OCI-LY3 (cell line): ENCODE measurements around the gene NEK9.

Experiments
- H2AFZ ChIP-seq: fragments of 200-600, 300-600 bp; shearing (Covaris generic); 2 replicates; pipeline ENCODE4 v1.6.0; 2014; ENCODE audit warnings: antibody characterized with exemption, low read depth, low read length
- H3K27ac ChIP-seq: fragments of 200-600, 300-600 bp; sonication (generic); 2 replicates; pipeline ENCODE4 v1.5.1; 2014; ENCODE audit warnings: mild to moderate bottlenecking, low read length, moderate library complexity, mixed read lengths
- H3K27me3 ChIP-seq: fragments of 200-600, 300-600 bp; sonication (generic); 2 replicates; pipeline ENCODE4 v1.6.1; 2014; ENCODE audit warnings: low read depth, low read length, mixed read lengths
- H3K36me3 ChIP-seq: fragments of 200-600, 300-600 bp; sonication (generic); replicated peaks from 2 replicates; pipeline ENCODE3; 2014; ENCODE audit warnings: low read depth, low read length, mixed read lengths
- H3K4me1 ChIP-seq: fragments of 300-600, 200-600 bp; sonication (generic); 2 replicates; pipeline ENCODE4 v1.6.1; 2014; ENCODE audit warnings: low read length, mixed read lengths
- H3K4me2 ChIP-seq: fragments of 200-600, 300-600 bp; sonication (generic); 2 replicates; pipeline ENCODE4 v1.6.1; 2014; ENCODE audit warnings: low read length, mixed read lengths
- H3K4me3 ChIP-seq: fragments of 300-600, 200-600 bp; sonication (generic); 2 replicates; pipeline ENCODE4 v1.5.1; 2014; ENCODE audit warnings: antibody characterized with exemption, mild to moderate bottlenecking, low read length, moderate library complexity
- H3K79me2 ChIP-seq: fragments of 300-600, 200-600 bp; shearing (Covaris generic); 2 replicates; pipeline ENCODE4 v1.6.1; 2014; ENCODE audit warnings: mild to moderate bottlenecking, low read length, mixed read lengths
- H3K9ac ChIP-seq: fragments of 300-600, 200-600 bp; shearing (Covaris generic); 2 replicates; pipeline ENCODE4 v1.6.0; 2014; ENCODE audit warnings: mild to moderate bottlenecking, low read length, moderate library complexity
- H3K9me3 ChIP-seq: fragments of 200-600, 300-600 bp; shearing (Covaris generic); 2 replicates; pipeline ENCODE4 v1.6.1; 2014; ENCODE audit warnings: low read length, mixed read lengths; ENCODE audit not compliant: insufficient read depth
- H4K20me1 ChIP-seq: fragments of 200-600, 300-600 bp; sonication (generic); 2 replicates; pipeline ENCODE4 v1.6.1; 2016; ENCODE audit warnings: low read length, mixed read lengths; ENCODE audit not compliant: insufficient read depth
- EZH2phosphoT487 ChIP-seq: fragments of 200-600 bp; shearing (Covaris generic); IDR thresholded peaks from 2 replicates; pipeline ENCODE4 v1.6.1; 2018; ENCODE audit warnings: antibody characterized with exemption, mixed run types, low read depth
- TF ChIP-seq, protein P1 (sequence below): fragments of 200-600, 300-600 bp; sonication (generic); IDR thresholded peaks from 2 replicates; pipeline ENCODE4 v1.5.1; 2014; ENCODE audit warnings: antibody characterized with exemption, low read length, low read depth

Gene NEK9

DNA sequence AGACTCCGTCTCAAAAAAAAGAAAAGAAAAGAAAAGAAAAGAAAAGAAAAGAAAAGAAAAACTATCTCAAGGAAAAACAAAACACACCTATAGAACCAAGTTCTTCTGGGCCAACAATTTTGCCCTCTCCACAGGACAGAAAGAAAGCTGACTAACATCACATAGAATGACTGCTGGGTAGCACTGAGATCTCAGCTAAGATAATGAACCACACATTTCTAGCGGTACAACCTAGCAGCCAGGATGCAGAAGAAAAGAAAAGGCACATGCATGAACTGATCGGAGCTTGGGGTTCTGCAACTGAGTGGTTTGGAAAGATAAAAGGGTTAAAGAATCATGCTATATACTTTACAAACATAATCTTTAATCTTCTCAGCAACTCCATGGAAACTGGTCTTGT is 30.1 kb upstream of the NEK9 start:
- Histone ChIP-seq H3K27me3 (no peaks in the 10 kb centered on the region), H4K20me1 (peaks cover 67% of the 10 kb centered on the region), H3K9ac (no peak overlapping the region), H3K36me3 (peaks cover 9% of the 10 kb centered on the region), H3K4me3 (no peak overlapping the region), H3K4me1 (peaks cover 33% of the 10 kb centered on the region), H3K27ac (no peak overlapping the region), H3K9me3 (no peaks in the 10 kb centered on the region), H2AFZ (no peak overlapping the region), H3K79me2 (peaks cover 93% of the 10 kb centered on the region), H3K4me2 (no peak overlapping the region)
- TF ChIP-seq, protein P1, sequence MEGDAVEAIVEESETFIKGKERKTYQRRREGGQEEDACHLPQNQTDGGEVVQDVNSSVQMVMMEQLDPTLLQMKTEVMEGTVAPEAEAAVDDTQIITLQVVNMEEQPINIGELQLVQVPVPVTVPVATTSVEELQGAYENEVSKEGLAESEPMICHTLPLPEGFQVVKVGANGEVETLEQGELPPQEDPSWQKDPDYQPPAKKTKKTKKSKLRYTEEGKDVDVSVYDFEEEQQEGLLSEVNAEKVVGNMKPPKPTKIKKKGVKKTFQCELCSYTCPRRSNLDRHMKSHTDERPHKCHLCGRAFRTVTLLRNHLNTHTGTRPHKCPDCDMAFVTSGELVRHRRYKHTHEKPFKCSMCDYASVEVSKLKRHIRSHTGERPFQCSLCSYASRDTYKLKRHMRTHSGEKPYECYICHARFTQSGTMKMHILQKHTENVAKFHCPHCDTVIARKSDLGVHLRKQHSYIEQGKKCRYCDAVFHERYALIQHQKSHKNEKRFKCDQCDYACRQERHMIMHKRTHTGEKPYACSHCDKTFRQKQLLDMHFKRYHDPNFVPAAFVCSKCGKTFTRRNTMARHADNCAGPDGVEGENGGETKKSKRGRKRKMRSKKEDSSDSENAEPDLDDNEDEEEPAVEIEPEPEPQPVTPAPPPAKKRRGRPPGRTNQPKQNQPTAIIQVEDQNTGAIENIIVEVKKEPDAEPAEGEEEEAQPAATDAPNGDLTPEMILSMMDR, result no peak
- TF ChIP-seq EZH2phosphoT487, result no peak

DNA sequence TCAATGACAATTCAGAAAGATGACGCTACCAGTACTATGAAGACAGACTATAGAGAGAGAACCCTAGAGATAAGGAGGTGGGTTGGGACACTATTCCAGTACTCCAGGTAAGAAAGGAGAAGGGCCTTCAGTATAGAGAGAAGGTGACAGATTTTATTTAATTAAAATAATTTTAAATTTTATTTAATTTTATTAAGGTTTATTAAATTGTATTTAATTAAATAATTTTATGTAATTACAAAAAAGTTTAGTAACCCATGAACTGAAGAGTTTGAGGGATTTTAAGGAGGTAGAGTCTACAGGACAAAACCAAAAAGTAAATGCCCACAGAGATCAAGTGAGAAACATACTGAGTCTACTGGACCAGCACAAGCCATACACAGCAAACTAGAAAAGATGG is 29.3 kb upstream of the NEK9 start:
- H3K4me2 ChIP-seq, result no peak overlapping the region
- H3K9ac ChIP-seq, result no peak overlapping the region
- no peaks in the 10 kb centered on the region for H3K27me3 ChIP-seq
- H3K79me2 ChIP-seq, result peaks cover 90% of the 10 kb centered on the region
- H3K4me3 ChIP-seq, result no peak overlapping the region
- no peaks in the 10 kb centered on the region for H3K9me3 ChIP-seq
- no peak overlapping the region for H3K27ac ChIP-seq
- peaks cover 32% of the 10 kb centered on the region for H3K4me1 ChIP-seq
- no peak for TF ChIP-seq EZH2phosphoT487
- TF ChIP-seq, protein P1, result no peak
- H3K36me3 ChIP-seq, result peaks cover 15% of the 10 kb centered on the region
- H2AFZ ChIP-seq, result no peak overlapping the region
- peaks cover 65% of the 10 kb centered on the region for H4K20me1 ChIP-seq

- TF ChIP-seq, protein P1, result no peak
- TF ChIP-seq EZH2phosphoT487, result no peak
These were observed 28.3 kb upstream of the NEK9 start for GRCh38 chr14:75155169-75155568.

DNA sequence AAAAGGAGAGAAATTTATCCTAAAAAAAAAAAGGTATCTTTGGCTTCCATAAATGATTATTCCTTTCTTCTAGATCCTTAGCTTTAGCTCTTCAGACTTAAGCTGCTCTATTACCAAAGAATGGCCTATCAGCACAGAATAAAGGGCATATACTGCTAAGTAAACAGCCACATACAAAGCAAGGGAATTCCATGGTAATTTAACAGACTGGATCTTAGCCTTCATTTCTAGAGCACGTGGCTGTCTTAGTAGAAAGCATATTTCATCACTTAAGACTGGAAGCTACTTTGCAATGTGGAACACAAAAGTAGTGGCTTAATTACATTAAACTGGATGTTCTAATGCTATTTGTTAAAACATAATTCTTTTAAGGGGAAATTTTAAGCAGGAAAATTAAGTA is 26.4 kb upstream of the NEK9 start:
- Histone ChIP-seq H3K27me3 (no peaks in the 10 kb centered on the region), H3K27ac (no peak overlapping the region), H3K36me3 (peaks cover 22% of the 10 kb centered on the region), H4K20me1 (peaks cover 64% of the 10 kb centered on the region), H3K4me3 (no peak overlapping the region), H2AFZ (no peak overlapping the region), H3K9ac (no peak overlapping the region), H3K4me2 (no peak overlapping the region), H3K9me3 (no peaks in the 10 kb centered on the region), H3K79me2 (peaks cover 80% of the 10 kb centered on the region), H3K4me1 (peaks cover 4% of the 10 kb centered on the region; the same call in 1 of the 2 replicates)
- no peak for TF ChIP-seq EZH2phosphoT487
- TF ChIP-seq, protein P1, result no peak

More at GRCh38 chr14:75155169-75155568, 28.3 kb upstream of the NEK9 start:
- H3K9me3 ChIP-seq, result no peaks in the 10 kb centered on the region
- H3K4me3 ChIP-seq, result no peak overlapping the region
- H3K36me3 ChIP-seq, result peaks cover 18% of the 10 kb centered on the region
- H2AFZ ChIP-seq, result no peak overlapping the region
- peaks cover 65% of the 10 kb centered on the region for H4K20me1 ChIP-seq
- H3K9ac ChIP-seq, result no peak overlapping the region
- H3K27me3 ChIP-seq, result no peaks in the 10 kb centered on the region
- no peak overlapping the region for H3K4me2 ChIP-seq
- H3K27ac ChIP-seq, result no peak overlapping the region
- H3K4me1 ChIP-seq, result peaks cover 23% of the 10 kb centered on the region
- H3K79me2 ChIP-seq, result peaks cover 86% of the 10 kb centered on the region
